ENCODE measurements around the gene LIN7B.
A peak's percentile ranks its signal among the peaks of the same experiment; 100 is the strongest.

LIN7B gene

GRCh38 chr19:49150106-49150943 is 36.2 kb downstream of the LIN7B start:
- TF ChIP-seq CTCF (IDR thresholded peaks at IDR 0.05): no peak
- peak overlapping the region; percentile 92 for H3K4me3 ChIP-seq
- peak overlapping the region; percentile 68 to 94 for H3K27ac ChIP-seq
- DNase-seq (ENCODE audit: low spot score): peak; percentile 88

- peak overlapping the region; percentile 68 to 94 for H3K27ac ChIP-seq
- no peak for TF ChIP-seq CTCF (IDR thresholded peaks at IDR 0.05)
- peak overlapping the region; percentile 92 for H3K4me3 ChIP-seq
- no peak for DNase-seq (ENCODE audit: low spot score)
Observed at GRCh38 chr19:49150944-49151243, 36.7 kb downstream of the LIN7B start.

- DNase-seq (ENCODE audit: low spot score): no peak
- Histone ChIP-seq H3K27ac (peak overlapping the region; percentile 68 to 94), H3K4me3 (peak overlapping the region; percentile 92)
Observed at GRCh38 chr19:49151267-49152118, 37.3 kb downstream of the LIN7B start.

GRCh38 chr19:49152119-49152550 is 38.0 kb downstream of the LIN7B start:
- DNase-seq (ENCODE audit: low spot score): no peak
- H3K4me3 ChIP-seq: peak overlapping the region; percentile 92
- peak overlapping the region in 1 of 2 donors; percentile 94 for H3K27ac ChIP-seq
- TF ChIP-seq CTCF (IDR thresholded peaks at IDR 0.05): no peak

More at GRCh38 chr19:49151267-49152118, 37.3 kb downstream of the LIN7B start:
- TF ChIP-seq CTCF (IDR thresholded peaks at IDR 0.05): no peak

- no peak for DNase-seq (ENCODE audit: low spot score)
- no peak overlapping the region for H3K27ac ChIP-seq
- H3K4me3 ChIP-seq: no peak overlapping the region
- no peak for TF ChIP-seq CTCF (IDR thresholded peaks at IDR 0.05)
Observed at GRCh38 chr19:49153167-49153809, 39.1 kb downstream of the LIN7B start.

GRCh38 chr19:49154279-49154678 is 40.1 kb downstream of the LIN7B start:
- no peak for DNase-seq (ENCODE audit: low spot score)

More at GRCh38 chr19:49154279-49154678, 40.1 kb downstream of the LIN7B start:
- TF ChIP-seq CTCF (IDR thresholded peaks at IDR 0.05): no peak
- peak overlapping the region; percentile 72 to 80 for H3K27ac ChIP-seq
- no peak overlapping the region for H3K4me3 ChIP-seq
